Camera-type eye (tissue), 1 donor: ENCODE results near the gene HAGHL. TPM values are rescaled to one million over a fixed set of nuclear protein-coding genes. Genes with fewer than 3 reads are reported as not detected.

Experiments used
- total RNA-seq: library from RNA; depleted of rRNA; stranded (reverse); fragments of >200 nt; gene quantifications from one replicate; pipeline ENCODE4 v1.2.3, GENCODE V29; 2014

The HAGHL gene
- total RNA-seq: 4.0 TPM

GRCh38 chr16:726438-727290, at the start of gene HAGHL, which contains the start of gene CCDC78:
HAGHL (plus strand) TSS chr16:727106; CDS start chr16:727510, 404 bp downstream.
CCDC78 (minus strand) TSS chr16:726443; CDS start chr16:726367, 76 bp downstream.

GRCh38 chr16:679814-680624, 46.9 kb upstream of the HAGHL start, which contains the start of gene STUB1:
STUB1 (plus strand) TSS chr16:680410; CDS start chr16:680526, 116 bp downstream.

GRCh38 chr16:684071-684794, 42.7 kb upstream of the HAGHL start, which contains the start of gene JMJD8:
JMJD8 (minus strand) TSS chr16:684334; CDS start chr16:684319, 15 bp downstream.

GRCh38 chr16:705431-706188, 21.3 kb upstream of the HAGHL start, which contains the start of gene FBXL16:
FBXL16 (minus strand) TSS chr16:705801; CDS start chr16:697405, 8,396 bp downstream.

GRCh38 chr16:714558-715476, 12.1 kb upstream of the HAGHL start, which contains the start of gene METRN:
METRN (plus strand) TSS chr16:715118; CDS start chr16:715290, 172 bp downstream.

GRCh38 chr16:720990-721764, 5.7 kb upstream of the HAGHL start, which contains the start of gene ANTKMT:
ANTKMT (plus strand) TSS chr16:721146; CDS start chr16:721275, 129 bp downstream.

GRCh38 chr16:740764-741505, 14.0 kb downstream of the HAGHL start, which contains the start of gene CIAO3:
CIAO3 (minus strand) TSS chr16:740997; CDS start chr16:740985, 12 bp downstream.

GRCh38 chr16:760545-761343, 33.8 kb downstream of the HAGHL start, which contains the start of gene MSLN:
MSLN (plus strand) TSS chr16:760734; CDS start chr16:762681, 1,947 bp downstream.

Other genes starting within 250 kb of the HAGHL start
- 31.0 TPM for gene CAPN15, start 199.4 kb upstream of the HAGHL start, total RNA-seq
- gene PRR35, start 166.7 kb upstream of the HAGHL start, total RNA-seq: 2.0 TPM
- 0.66 TPM for gene NHLRC4, start 160.1 kb upstream of the HAGHL start, total RNA-seq
- gene PIGQ, start 157.1 kb upstream of the HAGHL start, total RNA-seq: 36.3 TPM
- gene RAB40C, start 137.0 kb upstream of the HAGHL start, total RNA-seq: 18.9 TPM
- gene WFIKKN1, start 96.1 kb upstream of the HAGHL start, total RNA-seq: 0.71 TPM
- 54.3 TPM for gene METTL26, start 90.8 kb upstream of the HAGHL start, total RNA-seq
- gene MCRIP2, start 85.3 kb upstream of the HAGHL start, total RNA-seq: 8.7 TPM
- 33.2 TPM for gene WDR90, start 77.7 kb upstream of the HAGHL start, total RNA-seq
- gene RHOT2, start 59.0 kb upstream of the HAGHL start, total RNA-seq: 56.3 TPM
- gene RHBDL1, start 51.4 kb upstream of the HAGHL start, total RNA-seq: 4.3 TPM
- gene STUB1, start 46.7 kb upstream of the HAGHL start, total RNA-seq: 55.4 TPM
- 43.3 TPM for gene JMJD8, start 42.8 kb upstream of the HAGHL start, total RNA-seq
- gene WDR24, start 36.7 kb upstream of the HAGHL start, total RNA-seq: 8.1 TPM
- 5.8 TPM for gene FBXL16, start 21.3 kb upstream of the HAGHL start, total RNA-seq
- gene METRN, start 12.0 kb upstream of the HAGHL start, total RNA-seq: 41.1 TPM
- 25.7 TPM for gene ANTKMT, start 6.0 kb upstream of the HAGHL start, total RNA-seq
- gene CCDC78, start 663 bp upstream of the HAGHL start, total RNA-seq: 1.0 TPM
- gene CIAO3, start 13.9 kb downstream of the HAGHL start, total RNA-seq: 42.7 TPM
- 19.4 TPM for gene MSLN, start 33.6 kb downstream of the HAGHL start, total RNA-seq
- gene RPUSD1, start 61.3 kb downstream of the HAGHL start, total RNA-seq: 19.1 TPM
- 49.8 TPM for gene CHTF18, start 61.5 kb downstream of the HAGHL start, total RNA-seq
- 3.8 TPM for gene GNG13, start 73.6 kb downstream of the HAGHL start, total RNA-seq
- gene LMF1, start 243.9 kb downstream of the HAGHL start, total RNA-seq: 50.5 TPM